Astrocyte (in vitro differentiated cells and primary cell): ENCODE data around the gene RAD21L1.

Experiments used
- CTCF ChIP-seq: IDR thresholded peaks from 2 replicates; pipeline ENCODE4 v1.5.1; 2011; ENCODE audit warnings: low read depth, mild to moderate bottlenecking, inconsistent platforms, low read length, moderate library complexity; ENCODE audit not compliant: insufficient read depth
- EZH2 ChIP-seq: IDR thresholded peaks from 2 replicates; pipeline ENCODE4 v1.6.1; 2012; ENCODE audit warnings: mild to moderate bottlenecking, low read length, inconsistent platforms; ENCODE audit not compliant: insufficient read depth

GRCh38 chr20:1299522-1299921 is 73.7 kb downstream of the RAD21L1 start:
- TF ChIP-seq CTCF (no peak), EZH2 (no peak)
